ENCODE results near the gene CHST5. TPM values are rescaled to one million over a fixed set of nuclear protein-coding genes. Genes with fewer than 3 reads are reported as not detected.

Gene CHST5
- total and polyA plus RNA-seq, 7 experiments from 2014 or later: not detected

Other genes starting within 250 kb of the CHST5 start
- 10 to 100 TPM; 34.9 to 41.4 (median 39.4) TPM for gene CFDP1, start 102.6 kb downstream of the CHST5 start, total RNA-seq
- 10 to 100 TPM; 36.6 to 42.1 TPM for gene CFDP1, start 102.6 kb downstream of the CHST5 start, polyA plus RNA-seq
- gene TMEM170A, start 71.4 kb downstream of the CHST5 start, total RNA-seq: 10 to 100 TPM; 31.0 to 50.9 (median 46.6) TPM
- gene TMEM170A, start 71.4 kb downstream of the CHST5 start, polyA plus RNA-seq: 10 to 100 TPM; 33.4 to 34.7 TPM
- under 1 TPM in 3 of 5 experiments, not detected in 2; 0.05 to 0.14 (median 0.11) TPM for gene CHST6, start 40.7 kb downstream of the CHST5 start, total RNA-seq
- not detected for gene CHST6, start 40.7 kb downstream of the CHST5 start, polyA plus RNA-seq
- gene TMEM231, start 20.1 kb upstream of the CHST5 start, total RNA-seq: 1 to 10 TPM; 1.5 to 3.9 (median 3.4) TPM
- 1 to 10 TPM; 1.3 to 2.4 TPM for gene TMEM231, start 20.1 kb upstream of the CHST5 start, polyA plus RNA-seq
- 10 to 100 TPM; 57.9 to 81.2 (median 75.6) TPM for gene GABARAPL2, start 30.3 kb upstream of the CHST5 start, total RNA-seq
- gene GABARAPL2, start 30.3 kb upstream of the CHST5 start, polyA plus RNA-seq: 100 to 1,000 TPM; 187 to 293 TPM
- 10 to 100 TPM; 41.3 to 69.4 (median 63.6) TPM for gene ADAT1, start 87.2 kb upstream of the CHST5 start, total RNA-seq
- 10 to 100 TPM; 35.6 to 36.1 TPM for gene ADAT1, start 87.2 kb upstream of the CHST5 start, polyA plus RNA-seq
- 100 to 1,000 TPM; 118 to 216 (median 123) TPM for gene KARS1, start 111.6 kb upstream of the CHST5 start, total RNA-seq
- gene KARS1, start 111.6 kb upstream of the CHST5 start, polyA plus RNA-seq: 100 to 1,000 TPM; 208 to 216 TPM
- 10 to 100 TPM; 70.8 to 90.4 (median 88.7) TPM for gene TERF2IP, start 111.7 kb upstream of the CHST5 start, total RNA-seq
- gene TERF2IP, start 111.7 kb upstream of the CHST5 start, polyA plus RNA-seq: 100 to 1,000 TPM; 105 to 168 TPM
- gene CPHXL2, start 140.9 kb upstream of the CHST5 start, total RNA-seq: not detected
- not detected for gene CPHXL2, start 140.9 kb upstream of the CHST5 start, polyA plus RNA-seq
- gene DUXB, start 165.4 kb upstream of the CHST5 start, total RNA-seq: not detected
- not detected for gene DUXB, start 165.4 kb upstream of the CHST5 start, polyA plus RNA-seq
- not detected for gene CPHXL, start 190.4 kb upstream of the CHST5 start, total RNA-seq
- not detected for gene CPHXL, start 190.4 kb upstream of the CHST5 start, polyA plus RNA-seq